Kidney tubule cell (primary cell): ENCODE measurements around the gene NIPAL4.

ENCODE experiments used
- DNase-seq: peaks from one replicate; pipeline ENCODE4 v3.0.0-alpha.2; 2018; ENCODE audit warnings: low spot score

NIPAL4 gene

DNA sequence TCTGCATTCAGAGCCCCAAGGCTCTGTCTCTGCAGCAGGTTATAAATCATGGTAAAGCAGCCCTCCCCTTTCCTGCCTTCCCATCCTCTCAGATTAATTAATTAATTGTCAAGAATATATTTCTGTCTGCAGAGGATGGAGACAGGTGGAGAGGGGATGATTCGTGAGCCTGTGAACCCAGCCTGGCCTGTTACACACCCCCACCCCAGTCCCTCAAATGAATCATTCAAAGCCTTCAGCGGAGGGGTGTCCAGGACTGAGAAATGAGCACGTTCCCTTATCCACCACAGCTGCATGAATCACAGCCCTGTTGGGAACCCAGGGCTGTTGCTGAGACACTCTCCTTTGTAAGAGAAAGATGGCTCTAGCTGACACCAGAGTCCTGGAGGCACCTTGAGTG is 56.0 kb downstream of the NIPAL4 start:
- DNase-seq: peak; percentile 92

DNA sequence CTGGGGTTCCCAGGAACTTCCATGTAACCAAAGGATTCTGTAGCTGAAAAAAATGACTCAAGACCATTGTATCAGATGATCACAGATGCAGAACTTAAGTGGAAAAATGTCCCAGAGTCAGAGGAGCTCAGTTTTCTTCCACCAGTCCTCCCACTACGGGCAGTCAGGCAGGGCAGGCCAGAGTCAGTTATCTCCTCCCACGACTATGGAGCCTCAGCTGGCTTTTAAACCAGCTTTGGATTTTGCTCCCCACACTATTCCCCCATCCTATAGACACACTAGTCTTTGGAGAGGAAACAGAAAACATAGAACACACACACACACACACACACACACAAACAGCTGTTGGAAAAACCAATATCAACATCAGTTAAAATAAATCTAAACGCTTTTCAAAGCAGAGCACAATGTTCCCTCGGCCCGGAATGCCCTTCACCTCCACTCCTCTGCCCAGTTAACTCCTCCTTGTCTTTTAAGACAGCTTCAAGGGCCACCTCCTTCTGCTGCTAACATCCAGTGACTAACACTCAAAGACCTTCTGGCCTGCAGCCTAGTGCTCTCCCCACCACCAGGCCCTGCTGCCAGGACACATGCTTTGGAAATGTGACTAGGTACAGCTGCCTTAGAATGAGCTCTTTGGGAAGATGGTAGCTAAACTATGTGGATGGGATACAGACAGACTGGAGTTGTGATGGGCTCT is 56.8 kb downstream of the NIPAL4 start:
- DNase-seq: peak; percentile 85

DNA sequence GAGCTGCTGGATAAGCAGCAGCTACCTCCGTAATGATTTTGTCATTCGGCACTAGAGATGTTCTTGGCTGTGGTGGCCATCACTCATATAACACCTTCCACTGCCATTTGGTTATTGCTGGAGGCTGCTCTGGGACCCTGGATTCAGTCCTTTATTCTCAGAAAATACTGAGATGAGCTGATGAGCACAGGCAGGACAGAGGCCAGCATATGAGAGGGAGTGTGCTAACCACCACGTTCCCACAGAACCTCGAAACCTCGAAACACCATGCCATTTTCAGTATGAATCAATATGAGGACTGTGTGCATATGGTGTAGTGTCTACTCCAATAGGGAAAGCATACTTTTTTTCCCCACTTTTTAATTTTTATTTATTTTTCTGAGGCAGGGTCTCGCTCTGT is 59.0 kb downstream of the NIPAL4 start:
- no peak for DNase-seq

DNA sequence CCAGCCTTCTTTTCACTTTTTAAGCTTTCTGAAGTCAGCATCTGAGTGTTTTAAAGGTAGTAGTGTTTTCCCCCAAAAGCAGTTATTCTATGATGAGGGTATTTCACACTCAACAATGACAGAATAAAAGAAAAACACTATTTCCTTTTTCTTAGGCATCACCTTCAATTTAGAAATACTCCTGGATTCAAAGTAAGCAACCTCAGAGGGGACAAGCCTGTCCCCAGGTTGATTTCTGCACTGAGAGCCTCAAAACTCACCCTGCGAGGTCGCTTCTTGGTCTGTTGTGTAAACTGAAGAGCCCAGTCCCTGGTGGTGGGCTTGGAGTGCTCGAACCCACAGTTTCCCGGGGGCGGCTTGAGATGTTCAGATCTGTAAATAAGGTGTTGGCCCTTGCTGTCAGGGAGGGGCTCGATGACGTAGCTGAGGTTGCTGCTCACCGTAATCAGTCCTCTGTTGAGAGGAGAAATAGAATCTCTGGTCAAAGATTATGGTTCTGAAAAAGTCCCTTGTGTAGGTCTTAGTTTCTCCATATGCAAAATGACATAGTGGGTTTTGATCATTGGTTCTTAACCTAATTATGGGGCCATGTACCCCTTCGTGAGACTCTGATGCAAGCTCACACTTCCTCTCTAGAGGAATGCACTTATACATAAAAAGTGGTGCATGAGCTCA is 59.7 kb downstream of the NIPAL4 start:
- no peak for DNase-seq

DNA sequence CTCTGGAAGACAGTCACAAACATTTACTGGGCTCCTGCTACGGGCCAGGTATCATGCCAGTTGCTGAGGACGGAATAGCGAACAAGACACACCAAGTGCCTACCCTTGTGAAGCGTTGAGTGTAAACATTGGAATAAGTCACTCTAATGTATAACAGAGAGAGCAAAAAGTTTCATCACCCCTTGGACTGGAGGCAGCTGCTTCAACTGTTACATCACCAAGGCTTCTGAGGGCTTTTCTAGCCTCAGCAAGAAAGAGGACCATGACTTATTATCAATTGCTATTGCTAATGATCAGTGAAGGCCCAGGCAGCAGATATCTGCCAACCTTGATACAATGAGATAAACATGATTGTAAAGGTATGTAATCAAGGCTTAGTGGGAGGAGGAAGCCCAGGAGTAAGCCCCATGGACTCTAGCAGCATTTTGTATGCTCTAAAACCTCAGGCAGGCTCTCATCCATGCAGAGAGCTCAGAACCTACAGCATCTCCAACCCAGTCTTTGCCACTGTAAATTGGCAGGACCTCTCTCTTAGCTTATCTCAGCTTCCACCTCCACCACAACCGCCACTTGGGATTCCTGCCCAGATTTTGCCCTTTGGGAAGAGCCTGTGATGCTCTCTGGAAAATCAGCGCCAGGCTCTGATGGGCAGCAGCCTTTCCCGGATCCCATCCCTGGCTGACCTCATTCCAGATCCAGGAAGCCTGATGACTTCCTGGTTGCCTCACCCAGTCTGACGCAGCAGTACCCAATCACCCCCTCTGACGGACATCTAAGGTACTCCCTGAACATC is 61.1 kb downstream of the NIPAL4 start:
- peak; percentile 13 for DNase-seq

GRCh38 chr5:157521704-157522029 is 61.7 kb downstream of the NIPAL4 start:
- no peak for DNase-seq

GRCh38 chr5:157523976-157524375 is 64.0 kb downstream of the NIPAL4 start:
- DNase-seq: no peak
